SK-N-SH treated with all-trans-retinoic acid at 6 μM for 48 hours (cell line): Measurements from ENCODE around the gene TACR1.

Experiments used
- CSDC2 ChIP-seq: fragments of 250-450 bp; sonication (Bioruptor Pico); IDR thresholded peaks from 2 replicates; pipeline ENCODE4 v1.5.0; 2020; ENCODE audit warnings: mild to moderate bottlenecking, moderate library complexity
- OSR1 ChIP-seq: fragments of 250-450 bp; sonication (Bioruptor Pico); IDR thresholded peaks from 2 replicates; pipeline ENCODE4 v1.8.0; 2022; ENCODE audit warnings: moderate library complexity, mild to moderate bottlenecking, inconsistent platforms
- ZFP30 ChIP-seq: fragments of 450-650 bp; formaldehyde crosslinking; IDR thresholded peaks from 2 replicates; pipeline ENCODE4 v1.5.0; 2022; ENCODE audit warnings: mild to moderate bottlenecking, moderate library complexity

DNA sequence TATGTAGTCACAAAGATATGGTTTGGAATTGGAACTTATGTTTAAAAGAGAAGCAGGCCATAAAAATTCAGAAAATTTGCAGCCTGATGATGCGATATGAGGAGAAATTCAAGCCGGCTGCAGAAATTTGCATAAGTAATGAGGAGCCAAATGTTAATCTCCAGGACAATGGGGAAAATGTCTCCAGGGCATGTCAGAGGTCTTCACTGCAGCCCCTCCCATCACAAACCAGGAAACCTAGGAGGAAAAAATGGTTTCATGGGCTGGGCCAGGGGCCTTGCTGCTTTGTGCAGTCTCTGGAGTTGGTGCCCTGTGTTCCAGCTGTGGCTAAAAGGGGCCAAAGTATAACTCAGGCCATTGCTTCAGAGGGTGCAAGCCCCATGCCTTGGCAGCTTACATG lies 28.4 kb downstream of the TACR1 start:
- TF ChIP-seq CSDC2 (CRISPR knock-in tag) (no peak), ZFP30 (CRISPR knock-in tag) (no peak), OSR1 (no peak)
